HepG2 (cell line): ENCODE measurements around the gene BMERB1. TPM values are rescaled to one million over a fixed set of nuclear protein-coding genes. Genes with fewer than 3 reads are reported as not detected.

Experiments
- ATAC-seq: fragments of 200-7000 bp; cut with Tn5 transposase; 3 replicates; pipeline ENCODE4 v1.9.1; 2020; ENCODE audit warnings: mild to moderate bottlenecking, moderate library complexity
- BruUV-seq: library from RNA; stranded (reverse); fragments of 400-500 nt; replicated peaks from 2 replicates; lab custom pipeline; 2021; lab: Mats Ljungman, UMichigan
- CTCF ChIA-PET: fragments of 300-600 bp; formaldehyde crosslinking; extraction: SDS; loops from one replicate; lab custom pipeline; 2021; ENCODE audit warnings: low total read pairs, inconsistent platforms, low intra/inter-chr PET ratio; lab: Yijun Ruan, JAX
- POLR2A ChIA-PET: fragments of 350-600 bp; sonication (Branson Sonifier 250); formaldehyde crosslinking; loops from one replicate; lab custom pipeline; 2020; ENCODE audit warnings: antibody characterized with exemption, inconsistent platforms; lab: Yijun Ruan, JAX
- DNase-seq: peaks from one replicate; pipeline ENCODE4 v3.0.0-alpha.2; 2015; ENCODE audit warnings: low spot score
- FAIRE-seq: peaks from 3 replicates; lab custom pipeline; 2011; peaks lifted over from hg19 to GRCh38; lab: Jason Lieb, UNC
- H2AFZ ChIP-seq: one replicate; pipeline ENCODE4 v1.6.1; 2011; ENCODE audit warnings: low read length, inconsistent platforms
- H3K27ac ChIP-seq: fragments of 300-600 bp; 3 replicates; pipeline ENCODE4 v1.8.0; 2011; ENCODE audit warnings: mixed run types, mild to moderate bottlenecking, mixed read lengths, low read length, inconsistent platforms; ENCODE audit not compliant: insufficient read depth; ENCODE audit errors: extremely low read length
- H3K27me3 ChIP-seq, 2 experiments: fragments of 200-600 bp in 1 of 2; 2 replicates in 1 of 2; 3 replicates in 1 of 2; pipeline versions ENCODE4 v1.6.0 to v1.8.0; 2011; ENCODE audit warnings: low read length in 2 of 2, mild to moderate bottlenecking in 2 of 2, moderate library complexity in 2 of 2, inconsistent platforms in 1 of 2; ENCODE audit not compliant: insufficient read depth in 2 of 2, control insufficient read depth in 1 of 2
- H3K36me3 ChIP-seq, 2 experiments: fragments of 200-600 bp in 1 of 2; replicated peaks in 1 of 2; 2 replicates in 1 of 2; 3 replicates in 1 of 2; pipeline versions ENCODE4 v1.5.1 to v1.8.0; 2011; ENCODE audit warnings: low read length in 2 of 2, inconsistent platforms in 1 of 2; ENCODE audit not compliant: insufficient read depth in 2 of 2, control insufficient read depth in 1 of 2
- H3K4me1 ChIP-seq: 2 replicates; pipeline ENCODE4 v1.5.1; 2012; ENCODE audit warnings: low read length, inconsistent platforms; ENCODE audit not compliant: insufficient read depth
- H3K4me2 ChIP-seq: 2 replicates; pipeline ENCODE4 v1.6.0; 2011; ENCODE audit warnings: low read depth, low read length, inconsistent platforms
- H3K4me3 ChIP-seq, 3 experiments: fragments of 200-600 bp in 1 of 3; sonication (generic), shearing (Covaris generic) in 1 of 3; replicated peaks in 1 of 3; 2 replicates each; pipeline ENCODE4 v1.5.1; 2011 to 2016; ENCODE audit warnings: low read length in 3 of 3, inconsistent platforms in 2 of 3, low read depth in 2 of 3, mild to moderate bottlenecking in 2 of 3, control low read depth in 1 of 3, mixed read lengths in 1 of 3; ENCODE audit not compliant: insufficient read depth in 1 of 3
- H3K79me2 ChIP-seq: one replicate; pipeline ENCODE4 v1.6.1; 2011; ENCODE audit warnings: low read length, inconsistent platforms; ENCODE audit not compliant: insufficient read depth
- H3K9ac ChIP-seq: 2 replicates; pipeline ENCODE4 v1.6.0; 2011; ENCODE audit warnings: mild to moderate bottlenecking, low read depth, low read length, inconsistent platforms; ENCODE audit not compliant: insufficient read depth
- H3K9me3 ChIP-seq: 2 replicates; pipeline ENCODE4 v1.5.1; 2012; ENCODE audit warnings: mild to moderate bottlenecking, low read length
- H4K20me1 ChIP-seq: 2 replicates; pipeline ENCODE4 v1.6.0; 2011; ENCODE audit warnings: inconsistent platforms, mild to moderate bottlenecking, low read length, moderate library complexity; ENCODE audit not compliant: insufficient read depth
- BRD4 ChIP-seq: sonication (generic); formaldehyde crosslinking; IDR thresholded peaks from 2 replicates; pipeline ENCODE4 v1.4.0; 2020; ENCODE audit warnings: missing genetic modification reagents
- CREB1 ChIP-seq, 2 experiments: fragments of 450-650 bp in 1 of 2; IDR thresholded peaks; 2 replicates each; pipeline ENCODE4 v1.6.1; 2016 to 2017; ENCODE audit warnings: control low read depth in 1 of 2, mild to moderate bottlenecking in 1 of 2, missing compliant biosample characterization in 1 of 2, missing genetic modification characterization in 1 of 2
- CSRNP2 ChIP-seq: sonication (generic); formaldehyde crosslinking; conservative IDR thresholded peaks from 2 replicates; pipeline ENCODE4 v1.8.0; 2022; ENCODE audit warnings: low read depth, missing genetic modification reagents
- FOXP4 ChIP-seq: sonication (generic); formaldehyde crosslinking; IDR thresholded peaks from 2 replicates; pipeline ENCODE4 v1.4.0; 2020; ENCODE audit warnings: missing genetic modification reagents
- NFE2L1 ChIP-seq: sonication (generic); formaldehyde crosslinking; IDR thresholded peaks from 2 replicates; pipeline ENCODE4 v1.4.0; 2020; ENCODE audit warnings: missing genetic modification reagents, mild to moderate bottlenecking, borderline replicate concordance
- U2AF2 ChIP-seq: fragments of 200-400 bp; formaldehyde crosslinking; IDR thresholded peaks from 2 replicates; pipeline ENCODE4 v1.6.1; 2017; ENCODE audit warnings: low read depth, mild to moderate bottlenecking, low read length
- ZFP36L2 ChIP-seq: sonication (generic); formaldehyde crosslinking; IDR thresholded peaks from 2 replicates; pipeline ENCODE4 v1.4.0; 2020; ENCODE audit warnings: missing genetic modification reagents
- ZNF547 ChIP-seq: sonication (generic); formaldehyde crosslinking; IDR thresholded peaks from 2 replicates; pipeline ENCODE4 v1.5.1; 2020; ENCODE audit warnings: mild to moderate bottlenecking, missing genetic modification reagents
- ZNF878 ChIP-seq: sonication (generic); formaldehyde crosslinking; IDR thresholded peaks from 2 replicates; pipeline ENCODE4 v1.8.1; 2023; ENCODE audit warnings: mild to moderate bottlenecking, missing genetic modification reagents, moderate library complexity
- WGBS: methylation state at CpG from one replicate; pipeline ENCODE4 v1.1.6; 2017; ENCODE audit warnings: low lambda C conversion rate; 5-methylcytosine and 5-hydroxymethylcytosine counted together
- in situ Hi-C: cut with HindIII; loops from 2 replicates; pipeline ENCODE4 v1.10.0; 2017; ENCODE audit warnings: low pct_unique_long_range_greater_than_20kb; ENCODE audit not compliant: extremely low pct_ligation_motif_present
- intact Hi-C: fragments of 100-400 bp; cut with micrococcal nuclease; formaldehyde crosslinking; loops from one replicate; pipeline ENCODE4 v1.10.0; 2022; ENCODE audit not compliant: unreplicated experiment
- polyA plus RNA-seq, 8 experiments: library from polyadenylated mRNA; depleted of rRNA in 3 of 8; stranded (reverse) in 7 of 8; unstranded in 1 of 8; fragments of >200 nt; fragmentation: Illumina TruSeq in 4 of 8; extraction: Trizol in 4 of 8; gene quantifications; 2 replicates each; pipeline versions ENCODE4 v1.2.1 to v1.2.3, GENCODE V29; 2011 to 2016; ENCODE audit warnings: low read depth in 4 of 8, missing spikeins in 1 of 8, mixed read lengths in 1 of 8; ENCODE audit not compliant: insufficient read depth in 1 of 8
- total RNA-seq, 5 experiments: library from RNA; depleted of rRNA; stranded (reverse); fragments of >200 nt; fragmentation: Illumina TruSeq; extraction: Trizol; gene quantifications; 2 replicates each; pipeline ENCODE4 v1.2.3, GENCODE V29; 2016; ENCODE audit warnings: low read depth in 1 of 5
- TF ChIP-seq, protein P1 (sequence below): IDR thresholded peaks from 2 replicates; pipeline ENCODE4 v1.6.1; 2016; ENCODE audit warnings: low read depth, missing genetic modification reagents, missing compliant biosample characterization
- TF ChIP-seq, protein P2 (sequence below): sonication (generic); formaldehyde crosslinking; IDR thresholded peaks from 2 replicates; pipeline ENCODE4 v1.4.0; 2020; ENCODE audit warnings: missing genetic modification reagents, borderline replicate concordance

Gene BMERB1
- total and polyA plus RNA-seq, 2 of the 13 experiments (the other 11 are each of a cell fraction or from before 2014, with no cell fraction given): 1.4 TPM

GRCh38 chr16:15524966-15525365, 90.6 kb downstream of the BMERB1 start:
- H3K9me3 ChIP-seq: no peaks in the 10 kb centered on the region
- no TSS peak for BruUV-seq
- no peak overlapping the region for H3K4me2 ChIP-seq
- H3K4me3 ChIP-seq: no peak overlapping the region
- H3K79me2 ChIP-seq: no peaks in the 10 kb centered on the region
- H3K9ac ChIP-seq: no peak overlapping the region
- 69% methylated on average over 5 of the region's 5 CpGs for WGBS
- no peak for FAIRE-seq
- no peak overlapping the region for H3K27ac ChIP-seq
- POLR2A ChIA-PET: no interaction called here
- no peaks in the 10 kb centered on the region for H3K36me3 ChIP-seq
- intact Hi-C loops: no loop called here
- no peaks in the 10 kb centered on the region for H3K27me3 ChIP-seq
- in situ Hi-C loops: no loop called here
- CTCF ChIA-PET: interaction anchor here (1.0 kb wide), 1 partner anchor 179 kb away, joined by 3 read pairs; no protein-coding TSS in a partner anchor
- H3K4me1 ChIP-seq: peaks cover 7% of the 10 kb centered on the region
- ATAC-seq: no peak
- no peaks in the 10 kb centered on the region for H4K20me1 ChIP-seq
- DNase-seq: no peak
- H2AFZ ChIP-seq: no peak overlapping the region
- TF ChIP-seq, protein P1, sequence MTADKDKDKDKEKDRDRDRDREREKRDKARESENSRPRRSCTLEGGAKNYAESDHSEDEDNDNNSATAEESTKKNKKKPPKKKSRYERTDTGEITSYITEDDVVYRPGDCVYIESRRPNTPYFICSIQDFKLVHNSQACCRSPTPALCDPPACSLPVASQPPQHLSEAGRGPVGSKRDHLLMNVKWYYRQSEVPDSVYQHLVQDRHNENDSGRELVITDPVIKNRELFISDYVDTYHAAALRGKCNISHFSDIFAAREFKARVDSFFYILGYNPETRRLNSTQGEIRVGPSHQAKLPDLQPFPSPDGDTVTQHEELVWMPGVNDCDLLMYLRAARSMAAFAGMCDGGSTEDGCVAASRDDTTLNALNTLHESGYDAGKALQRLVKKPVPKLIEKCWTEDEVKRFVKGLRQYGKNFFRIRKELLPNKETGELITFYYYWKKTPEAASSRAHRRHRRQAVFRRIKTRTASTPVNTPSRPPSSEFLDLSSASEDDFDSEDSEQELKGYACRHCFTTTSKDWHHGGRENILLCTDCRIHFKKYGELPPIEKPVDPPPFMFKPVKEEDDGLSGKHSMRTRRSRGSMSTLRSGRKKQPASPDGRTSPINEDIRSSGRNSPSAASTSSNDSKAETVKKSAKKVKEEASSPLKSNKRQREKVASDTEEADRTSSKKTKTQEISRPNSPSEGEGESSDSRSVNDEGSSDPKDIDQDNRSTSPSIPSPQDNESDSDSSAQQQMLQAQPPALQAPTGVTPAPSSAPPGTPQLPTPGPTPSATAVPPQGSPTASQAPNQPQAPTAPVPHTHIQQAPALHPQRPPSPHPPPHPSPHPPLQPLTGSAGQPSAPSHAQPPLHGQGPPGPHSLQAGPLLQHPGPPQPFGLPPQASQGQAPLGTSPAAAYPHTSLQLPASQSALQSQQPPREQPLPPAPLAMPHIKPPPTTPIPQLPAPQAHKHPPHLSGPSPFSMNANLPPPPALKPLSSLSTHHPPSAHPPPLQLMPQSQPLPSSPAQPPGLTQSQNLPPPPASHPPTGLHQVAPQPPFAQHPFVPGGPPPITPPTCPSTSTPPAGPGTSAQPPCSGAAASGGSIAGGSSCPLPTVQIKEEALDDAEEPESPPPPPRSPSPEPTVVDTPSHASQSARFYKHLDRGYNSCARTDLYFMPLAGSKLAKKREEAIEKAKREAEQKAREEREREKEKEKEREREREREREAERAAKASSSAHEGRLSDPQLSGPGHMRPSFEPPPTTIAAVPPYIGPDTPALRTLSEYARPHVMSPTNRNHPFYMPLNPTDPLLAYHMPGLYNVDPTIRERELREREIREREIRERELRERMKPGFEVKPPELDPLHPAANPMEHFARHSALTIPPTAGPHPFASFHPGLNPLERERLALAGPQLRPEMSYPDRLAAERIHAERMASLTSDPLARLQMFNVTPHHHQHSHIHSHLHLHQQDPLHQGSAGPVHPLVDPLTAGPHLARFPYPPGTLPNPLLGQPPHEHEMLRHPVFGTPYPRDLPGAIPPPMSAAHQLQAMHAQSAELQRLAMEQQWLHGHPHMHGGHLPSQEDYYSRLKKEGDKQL (CRISPR knock-in tag): no peak
- TF ChIP-seq CREB1 (IDR thresholded peaks at IDR 0.05): no peak
- TF ChIP-seq CREB1 (CRISPR knock-in tag; IDR thresholded peaks at IDR 0.05): no peak
- no peak for TF ChIP-seq ZNF878 (CRISPR knock-in tag)
- no peak for TF ChIP-seq ZNF547
- TF ChIP-seq U2AF2: no peak
- no peak for TF ChIP-seq BRD4 (CRISPR knock-in tag)
- no peak for TF ChIP-seq NFE2L1 (CRISPR knock-in tag)
- no peak for TF ChIP-seq FOXP4 (CRISPR knock-in tag)
- TF ChIP-seq ZFP36L2: no peak
- TF ChIP-seq, protein P2, sequence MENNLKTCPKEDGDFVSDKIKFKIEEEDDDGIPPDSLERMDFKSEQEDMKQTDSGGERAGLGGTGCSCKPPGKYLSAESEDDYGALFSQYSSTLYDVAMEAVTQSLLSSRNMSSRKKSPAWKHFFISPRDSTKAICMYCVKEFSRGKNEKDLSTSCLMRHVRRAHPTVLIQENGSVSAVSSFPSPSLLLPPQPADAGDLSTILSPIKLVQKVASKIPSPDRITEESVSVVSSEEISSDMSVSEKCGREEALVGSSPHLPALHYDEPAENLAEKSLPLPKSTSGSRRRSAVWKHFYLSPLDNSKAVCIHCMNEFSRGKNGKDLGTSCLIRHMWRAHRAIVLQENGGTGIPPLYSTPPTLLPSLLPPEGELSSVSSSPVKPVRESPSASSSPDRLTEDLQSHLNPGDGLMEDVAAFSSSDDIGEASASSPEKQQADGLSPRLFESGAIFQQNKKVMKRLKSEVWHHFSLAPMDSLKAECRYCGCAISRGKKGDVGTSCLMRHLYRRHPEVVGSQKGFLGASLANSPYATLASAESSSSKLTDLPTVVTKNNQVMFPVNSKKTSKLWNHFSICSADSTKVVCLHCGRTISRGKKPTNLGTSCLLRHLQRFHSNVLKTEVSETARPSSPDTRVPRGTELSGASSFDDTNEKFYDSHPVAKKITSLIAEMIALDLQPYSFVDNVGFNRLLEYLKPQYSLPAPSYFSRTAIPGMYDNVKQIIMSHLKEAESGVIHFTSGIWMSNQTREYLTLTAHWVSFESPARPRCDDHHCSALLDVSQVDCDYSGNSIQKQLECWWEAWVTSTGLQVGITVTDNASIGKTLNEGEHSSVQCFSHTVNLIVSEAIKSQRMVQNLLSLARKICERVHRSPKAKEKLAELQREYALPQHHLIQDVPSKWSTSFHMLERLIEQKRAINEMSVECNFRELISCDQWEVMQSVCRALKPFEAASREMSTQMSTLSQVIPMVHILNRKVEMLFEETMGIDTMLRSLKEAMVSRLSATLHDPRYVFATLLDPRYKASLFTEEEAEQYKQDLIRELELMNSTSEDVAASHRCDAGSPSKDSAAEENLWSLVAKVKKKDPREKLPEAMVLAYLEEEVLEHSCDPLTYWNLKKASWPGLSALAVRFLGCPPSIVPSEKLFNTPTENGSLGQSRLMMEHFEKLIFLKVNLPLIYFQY (CRISPR knock-in tag): no peak
- TF ChIP-seq CSRNP2: no peak
